Mesodermal cell (in vitro differentiated cells): ENCODE results near the gene LRP1B.

Experiments
- H3K27ac ChIP-seq: 2 replicates; pipeline ENCODE4 v1.7.0; 2013; ENCODE audit warnings: mild to moderate bottlenecking, low read depth, low read length, moderate library complexity; ENCODE audit not compliant: severe bottlenecking
- H3K36me3 ChIP-seq: 2 replicates; pipeline ENCODE4 v1.7.1; 2013; ENCODE audit warnings: mild to moderate bottlenecking, low read length, moderate library complexity; ENCODE audit not compliant: control insufficient read depth, insufficient read depth
- H3K4me1 ChIP-seq: one replicate; pipeline ENCODE4 v1.7.1; 2013; ENCODE audit warnings: mild to moderate bottlenecking, low read length; ENCODE audit not compliant: insufficient read depth, control insufficient read depth, poor library complexity, severe bottlenecking
- H3K4me3 ChIP-seq: 2 replicates; pipeline ENCODE4 v1.7.0; 2013; ENCODE audit warnings: low read length, control low read depth, mild to moderate bottlenecking; ENCODE audit not compliant: insufficient read depth, poor library complexity, severe bottlenecking; ENCODE audit errors: extremely low read depth
- H3K9me3 ChIP-seq: 2 replicates; pipeline ENCODE4 v1.7.1; 2013; ENCODE audit warnings: mild to moderate bottlenecking, low read length, moderate library complexity; ENCODE audit not compliant: control insufficient read depth
- WGBS, 2 experiments: methylation state at CpG; one replicate each; pipeline ENCODE4 v1.1.5; 2013; ENCODE audit warnings: missing lambda C conversion rate in 2 of 2; ENCODE audit not compliant: insufficient coverage in 2 of 2; 5-methylcytosine and 5-hydroxymethylcytosine counted together

LRP1B gene

DNA sequence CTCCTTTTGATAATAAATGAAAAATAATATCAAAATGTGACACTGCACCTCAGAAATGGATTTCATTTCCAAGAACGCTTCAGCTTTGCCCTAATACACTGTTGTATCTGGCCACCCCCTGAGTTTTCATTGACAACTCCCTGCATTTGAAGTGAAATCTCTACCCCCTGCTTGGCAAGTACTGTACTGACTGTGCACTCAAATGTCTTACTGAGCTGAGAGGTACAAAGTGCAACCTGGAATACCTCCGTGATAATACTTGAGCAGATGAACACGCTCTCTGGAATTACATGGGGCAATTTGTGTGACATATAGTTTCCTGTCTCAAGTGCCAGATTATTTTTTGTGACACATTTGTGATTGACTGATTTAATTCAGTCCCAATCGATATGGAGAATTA is 231.1 kb downstream of the LRP1B start:
- Histone ChIP-seq H3K9me3 (no peaks in the 10 kb centered on the region), H3K27ac (no peak overlapping the region), H3K4me1 (no peaks in the 10 kb centered on the region), H3K36me3 (no peaks in the 10 kb centered on the region), H3K4me3 (no peak overlapping the region)
- 81 to 91% methylated on average over 3 of the region's 4 CpGs for WGBS, 2 experiments

DNA sequence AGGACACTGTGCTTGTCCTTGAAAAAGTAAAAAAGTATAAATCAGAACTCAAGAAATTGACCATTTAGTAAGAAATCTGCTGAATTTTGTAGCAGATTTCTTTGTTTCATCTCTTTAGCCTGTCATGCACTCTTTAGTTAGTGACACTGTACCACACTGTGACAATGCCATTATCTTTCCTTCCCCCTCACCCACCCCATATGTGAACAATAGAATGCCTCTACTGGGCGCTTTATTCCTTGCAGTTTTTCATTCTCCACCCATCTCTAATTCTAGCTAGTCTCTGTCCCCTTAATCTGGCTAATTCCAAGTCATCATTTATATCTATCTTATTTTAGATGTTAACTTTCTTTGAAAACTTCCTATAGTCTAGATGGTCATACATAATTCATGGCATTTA is 241.0 kb downstream of the LRP1B start:
- Histone ChIP-seq H3K27ac (no peak overlapping the region), H3K4me3 (no peak overlapping the region), H3K4me1 (no peaks in the 10 kb centered on the region), H3K9me3 (no peaks in the 10 kb centered on the region), H3K36me3 (no peaks in the 10 kb centered on the region)
- 100% methylated on average over 1 of the region's 1 CpG; no CpG with 5 or more reads in 1 of the 2 experiments for WGBS, 2 experiments

DNA sequence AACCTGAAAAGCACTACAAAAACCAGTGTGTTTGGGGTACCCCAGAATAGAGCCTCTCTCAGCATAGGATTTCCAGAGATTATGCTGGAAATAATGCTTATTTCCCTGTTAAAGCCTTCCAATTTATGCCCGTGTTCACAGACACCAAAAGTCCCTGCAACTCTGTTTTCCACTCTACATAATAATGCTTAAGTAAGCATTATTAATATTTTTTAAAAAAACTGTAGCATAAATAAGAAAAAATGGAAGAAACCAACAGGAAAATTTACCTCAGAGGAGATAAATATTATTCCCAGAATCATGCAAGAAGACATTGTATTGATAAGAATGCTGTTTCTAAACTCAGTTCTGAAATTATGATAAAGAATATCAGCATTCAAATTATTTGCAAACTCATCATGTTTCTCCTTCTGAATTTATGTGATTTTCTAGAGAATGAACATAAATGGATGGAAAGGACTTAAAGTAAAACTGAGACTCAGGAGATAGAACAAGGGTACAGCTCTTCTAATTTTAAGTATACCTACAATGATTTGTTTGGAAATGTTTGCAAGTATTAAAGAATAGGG is 241.7 kb downstream of the LRP1B start:
- H3K4me1 ChIP-seq, result no peaks in the 10 kb centered on the region
- no peak overlapping the region for H3K4me3 ChIP-seq
- H3K9me3 ChIP-seq, result no peaks in the 10 kb centered on the region
- WGBS, 2 experiments, result no CpG with 5 or more reads among the region's 1 CpG
- H3K36me3 ChIP-seq, result no peaks in the 10 kb centered on the region
- no peak overlapping the region for H3K27ac ChIP-seq

DNA sequence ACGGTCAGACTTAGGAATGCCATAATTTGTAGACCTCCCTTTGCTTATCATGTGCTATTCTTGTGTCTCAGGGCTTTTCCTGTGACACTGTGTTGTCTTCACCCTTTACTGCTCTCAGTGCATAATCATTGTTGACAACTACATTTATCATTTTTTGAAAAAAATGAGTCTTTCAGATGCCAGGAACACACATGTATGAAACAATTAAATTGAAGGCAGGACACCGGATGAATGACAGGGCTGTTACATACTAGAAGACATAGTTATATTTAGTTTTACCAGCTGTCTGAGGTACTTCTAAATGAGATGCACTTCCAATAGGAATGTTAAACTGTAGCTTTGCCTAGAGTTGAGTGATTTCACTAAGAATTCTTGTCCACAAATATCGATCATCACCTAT is 243.5 kb downstream of the LRP1B start:
- no peaks in the 10 kb centered on the region for H3K9me3 ChIP-seq
- H3K4me3 ChIP-seq, result no peak overlapping the region
- H3K36me3 ChIP-seq, result no peaks in the 10 kb centered on the region
- no peak overlapping the region for H3K27ac ChIP-seq
- 67 to 85% methylated on average over 1 of the region's 3 CpGs for WGBS, 2 experiments
- no peaks in the 10 kb centered on the region for H3K4me1 ChIP-seq

DNA sequence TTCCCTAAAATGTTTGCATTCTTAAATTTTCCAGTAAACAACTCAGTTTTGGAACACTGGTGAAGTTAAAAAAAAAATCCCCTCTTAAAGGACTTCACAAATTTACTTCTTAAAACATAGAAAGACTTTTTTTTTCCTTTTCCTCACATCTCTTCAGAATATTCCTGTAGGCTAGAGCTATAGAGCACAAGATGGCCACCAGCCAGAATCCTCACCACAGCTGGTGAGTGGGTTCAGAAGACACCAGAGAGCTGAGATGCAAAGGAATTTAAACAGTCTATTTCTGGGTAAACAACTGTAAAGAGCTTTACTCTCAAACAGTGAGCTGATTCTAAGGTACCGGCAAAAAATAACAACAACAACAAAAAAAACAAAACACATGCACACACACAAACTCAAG is 252.8 kb downstream of the LRP1B start:
- H3K9me3 ChIP-seq, result no peaks in the 10 kb centered on the region
- no peaks in the 10 kb centered on the region for H3K4me1 ChIP-seq
- H3K36me3 ChIP-seq, result no peaks in the 10 kb centered on the region
- H3K4me3 ChIP-seq, result no peak overlapping the region
- no CpG with 5 or more reads among the region's 1 CpG for WGBS, 2 experiments
- no peak overlapping the region for H3K27ac ChIP-seq

DNA sequence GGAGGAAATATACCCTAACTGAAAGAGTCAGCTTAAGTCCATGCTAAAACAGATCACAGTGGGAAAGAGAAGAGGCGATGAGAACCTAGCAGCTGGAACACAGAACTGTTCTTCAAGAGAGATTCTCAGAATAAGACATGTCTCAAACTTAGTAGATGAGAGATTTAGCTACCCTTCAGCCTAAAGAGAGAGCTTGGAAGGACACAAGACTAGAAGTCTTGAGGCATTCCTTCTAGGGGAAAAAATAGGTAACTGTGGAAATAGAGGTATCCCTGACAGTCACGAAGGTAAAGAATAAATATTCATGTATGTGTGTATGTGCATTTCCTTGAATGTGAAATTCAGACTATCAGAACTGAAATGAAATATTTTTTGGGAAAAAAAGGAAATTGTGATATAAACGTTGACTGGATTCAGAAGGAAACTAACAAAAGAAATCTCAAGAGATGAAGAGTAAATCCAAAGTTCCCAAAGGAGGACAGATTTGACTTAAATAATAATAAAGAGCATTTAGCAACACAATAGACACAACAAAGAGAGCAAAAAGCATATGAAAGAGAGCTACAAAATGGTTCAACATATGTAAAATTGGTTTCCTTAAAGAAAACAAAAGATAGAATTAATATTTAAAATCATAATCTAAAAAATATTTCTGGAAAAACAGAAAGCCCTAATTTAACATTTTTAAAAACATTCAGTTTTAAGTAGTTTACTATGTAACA is 258.7 kb downstream of the LRP1B start:
- WGBS, 2 experiments, result 40 to 73% methylated on average over 2 to 3 of the region's 3 CpGs
- H3K27ac ChIP-seq, result no peak overlapping the region
- no peaks in the 10 kb centered on the region for H3K36me3 ChIP-seq
- H3K9me3 ChIP-seq, result no peaks in the 10 kb centered on the region
- H3K4me3 ChIP-seq, result no peak overlapping the region
- H3K4me1 ChIP-seq, result no peaks in the 10 kb centered on the region

DNA sequence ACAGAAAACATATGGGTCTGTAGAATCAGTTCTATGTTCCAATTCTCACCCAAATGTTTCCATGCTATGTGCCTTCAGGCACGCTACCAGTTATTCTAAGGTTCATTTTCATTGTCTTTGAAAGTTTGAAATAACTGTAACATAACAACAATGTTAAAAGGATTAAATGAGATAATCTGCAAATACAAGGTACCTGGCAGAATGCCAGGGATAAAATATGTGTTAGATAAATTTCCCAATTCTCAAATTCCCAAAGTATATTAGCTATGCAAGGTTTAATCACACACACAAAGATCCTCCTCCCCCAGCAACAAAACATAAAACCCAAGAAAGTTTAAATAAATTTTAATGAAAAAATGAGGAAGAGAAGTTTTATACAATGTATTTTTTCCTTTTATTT is 261.2 kb downstream of the LRP1B start:
- Histone ChIP-seq H3K27ac (no peak overlapping the region), H3K36me3 (no peaks in the 10 kb centered on the region), H3K9me3 (no peaks in the 10 kb centered on the region), H3K4me1 (no peaks in the 10 kb centered on the region), H3K4me3 (no peak overlapping the region)
- no CpG with 5 or more reads among the region's 1 CpG for WGBS, 2 experiments

DNA sequence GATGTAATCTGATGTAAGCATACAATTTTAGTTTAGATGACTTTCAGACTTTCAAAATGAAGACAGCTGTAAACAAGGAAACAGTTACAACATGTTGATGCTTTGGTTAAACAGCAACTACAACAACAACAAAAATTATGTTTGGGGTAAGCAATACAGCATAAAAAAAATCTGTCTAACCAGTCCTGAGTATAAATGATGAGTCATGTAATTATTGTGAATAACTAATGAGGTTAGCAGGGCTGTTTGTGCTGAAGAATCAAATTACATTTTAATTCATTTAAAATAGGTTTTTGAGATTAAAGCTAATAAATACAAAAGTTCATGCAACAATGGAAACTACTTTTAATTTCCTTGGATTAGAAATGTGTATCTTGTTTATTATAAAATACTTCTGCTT is 266.9 kb downstream of the LRP1B start:
- Histone ChIP-seq H3K36me3 (no peaks in the 10 kb centered on the region), H3K27ac (no peak overlapping the region), H3K9me3 (no peaks in the 10 kb centered on the region), H3K4me1 (no peaks in the 10 kb centered on the region), H3K4me3 (no peak overlapping the region)

DNA sequence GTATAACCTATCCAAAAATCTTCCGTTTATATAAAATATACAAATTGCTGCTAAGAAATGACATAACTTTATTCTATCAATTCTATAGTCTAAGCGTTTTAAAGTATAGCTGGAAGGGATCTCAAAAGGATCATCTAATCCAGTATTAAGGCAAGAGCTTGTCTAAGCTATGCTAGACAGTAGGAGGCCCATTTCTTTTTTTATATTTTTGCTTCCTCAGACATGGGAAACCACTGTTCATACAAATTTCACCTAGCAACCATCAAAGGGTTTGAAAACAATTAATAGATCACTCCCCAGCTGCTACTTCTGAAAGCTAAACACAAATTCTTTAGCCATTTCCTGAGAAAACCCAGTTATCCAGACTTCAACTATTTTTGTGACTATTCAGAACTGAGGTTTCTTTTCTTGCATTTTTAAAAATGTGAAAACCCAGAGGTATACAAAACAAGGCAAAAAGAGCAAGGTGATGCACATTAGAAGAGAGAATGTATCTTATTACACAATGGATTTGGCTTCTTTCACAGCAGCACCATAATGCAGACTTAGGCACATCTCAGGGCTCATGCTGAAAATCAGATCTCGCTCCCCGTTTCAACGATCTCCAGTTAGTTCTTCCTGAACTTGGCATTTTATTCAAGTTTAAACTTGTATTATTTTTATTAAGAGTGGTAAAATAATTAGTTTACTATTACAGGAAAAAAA is 274.4 kb downstream of the LRP1B start:
- Histone ChIP-seq H3K9me3 (no peaks in the 10 kb centered on the region), H3K36me3 (no peaks in the 10 kb centered on the region), H3K4me1 (no peaks in the 10 kb centered on the region), H3K4me3 (no peak overlapping the region), H3K27ac (no peak overlapping the region)
- WGBS, 2 experiments, result 94% methylated on average over 3 of the region's 5 CpGs; no CpG with 5 or more reads in 1 of the 2 experiments

DNA sequence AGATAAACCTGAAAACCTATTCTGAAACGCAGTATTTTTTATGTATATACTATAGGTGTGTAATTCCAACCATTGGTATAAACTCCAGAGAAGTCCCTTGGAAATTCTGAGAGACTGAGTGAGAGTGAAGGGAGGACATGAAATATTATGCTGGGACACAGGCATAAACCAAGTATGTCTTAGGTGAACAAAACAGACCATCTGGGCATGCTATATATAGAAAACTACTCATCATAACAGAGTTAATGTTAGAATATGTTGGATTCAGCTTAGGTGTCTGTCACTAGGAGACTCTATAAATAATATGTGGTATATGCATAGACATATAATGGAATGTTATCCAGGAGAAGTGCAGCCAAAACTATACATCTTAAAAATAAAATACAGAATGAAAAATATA is 282.6 kb downstream of the LRP1B start:
- no peaks in the 10 kb centered on the region for H3K4me1 ChIP-seq
- no peaks in the 10 kb centered on the region for H3K36me3 ChIP-seq
- no peak overlapping the region for H3K27ac ChIP-seq
- WGBS, 2 experiments, result no CpG with 5 or more reads among the region's 1 CpG
- H3K9me3 ChIP-seq, result no peaks in the 10 kb centered on the region
- no peak overlapping the region for H3K4me3 ChIP-seq

DNA sequence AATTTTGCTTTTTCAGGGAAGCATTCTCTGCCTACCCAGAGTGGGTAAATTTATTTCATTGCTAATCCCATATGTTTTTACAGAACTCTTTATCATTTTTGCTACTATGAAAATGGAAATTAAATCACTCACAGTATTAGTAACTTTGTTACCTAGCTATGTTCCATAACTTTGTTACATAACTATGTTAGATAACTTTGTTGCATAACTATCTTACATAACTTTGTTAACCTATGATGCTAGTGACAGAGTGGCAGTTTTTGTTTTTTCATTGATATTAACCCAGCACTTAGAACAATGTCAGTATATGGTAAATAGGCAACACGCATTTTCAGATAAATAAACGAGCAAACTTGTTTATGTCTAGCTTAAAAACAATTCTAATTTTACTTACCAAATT is 286.6 kb downstream of the LRP1B start:
- WGBS, 2 experiments, result no CpG with 5 or more reads among the region's 2 CpGs
- Histone ChIP-seq H3K4me1 (no peaks in the 10 kb centered on the region), H3K36me3 (no peaks in the 10 kb centered on the region), H3K27ac (no peak overlapping the region), H3K4me3 (no peak overlapping the region), H3K9me3 (no peaks in the 10 kb centered on the region)
